ENCODE data around the gene CBARP. TPM values are rescaled to one million over a fixed set of nuclear protein-coding genes. Genes with fewer than 3 reads are reported as not detected.

Gene CBARP
- total and polyA plus RNA-seq, 2 of the 13 experiments (the other 11 are each of a cell fraction or from before 2014, with no cell fraction given) = 1.2 to 1.4 TPM

DNA sequence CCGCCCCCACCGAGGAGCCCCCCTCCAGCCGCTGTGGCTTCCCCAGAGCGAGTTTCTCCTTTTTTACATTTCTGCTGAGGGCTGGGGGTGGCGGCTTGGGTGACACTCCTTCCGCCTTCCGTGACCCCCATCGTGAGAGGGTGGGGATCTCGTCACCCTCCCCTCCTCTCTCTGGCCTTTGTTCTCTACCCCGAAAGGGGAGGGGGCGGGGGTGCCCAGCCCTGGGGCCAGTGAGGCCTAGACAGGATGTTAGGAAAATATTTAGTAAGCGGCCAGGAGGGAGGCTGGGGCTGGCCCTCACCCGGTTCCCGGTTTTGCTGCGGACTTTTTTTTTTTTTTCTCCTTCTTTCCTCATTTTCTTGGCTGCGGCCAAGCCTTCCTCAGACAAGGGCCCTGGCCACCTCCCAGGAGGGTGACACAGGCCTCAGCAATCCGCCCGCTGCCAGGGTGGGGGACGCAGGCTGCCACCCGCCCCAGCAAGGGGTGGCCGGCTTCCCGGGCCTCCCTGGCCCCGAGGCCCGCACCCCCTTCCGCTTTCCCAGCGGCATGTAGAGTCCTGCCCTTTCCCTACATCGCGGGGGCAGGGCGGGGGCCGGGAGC, 14.5 kb upstream of the CBARP start (continued):
- TF ChIP-seq NONO (IDR thresholded peaks at IDR 0.05) (no peak), NONO (CRISPR knock-in tag; conservative IDR thresholded peaks at IDR 0.05) (peak; percentile 3; the same call in 1 of the 2 replicates), ESRRA (CRISPR knock-in tag; IDR thresholded peaks at IDR 0.05; ENCODE audit: low read depth) (peak; percentile 68; the same call in 1 of the 2 replicates), BCL6 (CRISPR knock-in tag; IDR thresholded peaks at IDR 0.05) (peak; percentile 63), FOXP4 (CRISPR knock-in tag; IDR thresholded peaks at IDR 0.05) (peak; percentile 61; the same call in 1 of the 2 replicates), SOX13 (IDR thresholded peaks at IDR 0.05) (peak; percentile 49; the same call in 1 of the 2 replicates), SOX13 (CRISPR knock-in tag; conservative IDR thresholded peaks at IDR 0.05 in 1 of 2, IDR thresholded peaks at IDR 0.05 in 1 of 2) (peak in 1 of 2 experiments; percentile 91; a peak in 2 of 4 replicates), ZNF142 (CRISPR knock-in tag; IDR thresholded peaks at IDR 0.05) (no peak), CSRNP1 (CRISPR knock-in tag; IDR thresholded peaks at IDR 0.05) (no peak), TAF15 (IDR thresholded peaks at IDR 0.05; ENCODE audit: low read depth, low read length, poor library complexity, severe bottlenecking) (peak; percentile 73), ZBTB37 (CRISPR knock-in tag; IDR thresholded peaks at IDR 0.05) (no peak), THRA (CRISPR knock-in tag; IDR thresholded peaks at IDR 0.05; ENCODE audit: borderline replicate concordance) (peak; percentile 57; the same call in 1 of the 2 replicates), POLR2G (IDR thresholded peaks at IDR 0.05; ENCODE audit: low read depth, low read length) (peak; percentile 41)
- TF ChIP-seq, protein P1, sequence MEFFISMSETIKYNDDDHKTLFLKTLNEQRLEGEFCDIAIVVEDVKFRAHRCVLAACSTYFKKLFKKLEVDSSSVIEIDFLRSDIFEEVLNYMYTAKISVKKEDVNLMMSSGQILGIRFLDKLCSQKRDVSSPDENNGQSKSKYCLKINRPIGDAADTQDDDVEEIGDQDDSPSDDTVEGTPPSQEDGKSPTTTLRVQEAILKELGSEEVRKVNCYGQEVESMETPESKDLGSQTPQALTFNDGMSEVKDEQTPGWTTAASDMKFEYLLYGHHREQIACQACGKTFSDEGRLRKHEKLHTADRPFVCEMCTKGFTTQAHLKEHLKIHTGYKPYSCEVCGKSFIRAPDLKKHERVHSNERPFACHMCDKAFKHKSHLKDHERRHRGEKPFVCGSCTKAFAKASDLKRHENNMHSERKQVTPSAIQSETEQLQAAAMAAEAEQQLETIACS (CRISPR knock-in tag; IDR thresholded peaks at IDR 0.05) = peak; percentile 22; the same call in 1 of the 2 replicates
